ENCODE results near the gene OSGEP. TPM values are rescaled to one million over a fixed set of nuclear protein-coding genes. Genes with fewer than 3 reads are reported as not detected.

OSGEP gene
- total RNA-seq, 1 experiment from 2014 or later = 63.1 TPM

GRCh38 chr14:20403521-20403920 lies 51.1 kb downstream of the OSGEP start:
- 0 out of 2 replicates have a peak, but pooled peaks cover 4% of the 10 kb centered on the region for H3K4me1 ChIP-seq
- no peaks in the 10 kb centered on the region for H3K9me3 ChIP-seq
- no peaks in the 10 kb centered on the region; the same call in 1 of the 2 replicates for H3K36me3 ChIP-seq (ENCODE audit: control insufficient read depth, insufficient read depth, low read length)
- intact Hi-C loops (cut with micrococcal nuclease; ENCODE audit: unreplicated experiment) = no loop called here
- ChIA-PET CTCF (no interaction called here), POLR2A (no interaction called here)
- no peaks in the 10 kb centered on the region for H3K27me3 ChIP-seq (replicated peaks; ENCODE audit: control insufficient read depth, insufficient read depth, low read length)
- Mint-ChIP-seq H3K9me3 (ENCODE audit: unreplicated experiment) (no peaks in the 10 kb centered on the region), H3K4me3 (ENCODE audit: unreplicated experiment) (no peak overlapping the region), H3K27ac (ENCODE audit: unreplicated experiment) (no peak overlapping the region), H3K36me3 (ENCODE audit: insufficient read depth, unreplicated experiment) (peaks cover 53% of the 10 kb centered on the region), H3K27me3 (ENCODE audit: insufficient read depth, unreplicated experiment) (no peaks in the 10 kb centered on the region), H3K4me1 (ENCODE audit: low read depth, unreplicated experiment) (peaks cover 13% of the 10 kb centered on the region)
- TF ChIP-seq CTCF (IDR thresholded peaks at IDR 0.05; ENCODE audit: insufficient read depth in 1 of 2, low read depth in 1 of 2, low read length in 1 of 2, severe bottlenecking in 1 of 2, unreplicated experiment in 1 of 2) = no peak
- no TSS peak for BruUV-seq (replicated peaks)
- DNase-seq = no peak
- no peak overlapping the region for H3K4me3 ChIP-seq (ENCODE audit: low read depth, low read length)

- H3K36me3 ChIP-seq (ENCODE audit: control insufficient read depth, insufficient read depth, low read length) = no peaks in the 10 kb centered on the region; the same call in 1 of the 2 replicates
- H3K36me3 Mint-ChIP-seq (ENCODE audit: insufficient read depth, unreplicated experiment) = peaks cover 54% of the 10 kb centered on the region
Observed at GRCh38 chr14:20400965-20401593, 53.5 kb downstream of the OSGEP start.

GRCh38 chr14:20400589-20400964 lies 54.0 kb downstream of the OSGEP start:
- H3K27me3 ChIP-seq (replicated peaks; ENCODE audit: control insufficient read depth, insufficient read depth, low read length) = no peaks in the 10 kb centered on the region
- no peak for DNase-seq
- peaks cover 13% of the 10 kb centered on the region for H3K4me1 Mint-ChIP-seq (ENCODE audit: low read depth, unreplicated experiment)
- H3K4me1 ChIP-seq = 0 out of 2 replicates have a peak, but pooled peaks cover 4% of the 10 kb centered on the region
- TF ChIP-seq CTCF (IDR thresholded peaks at IDR 0.05; ENCODE audit: insufficient read depth in 1 of 2, low read depth in 1 of 2, low read length in 1 of 2, severe bottlenecking in 1 of 2, unreplicated experiment in 1 of 2) = no peak
- POLR2A ChIA-PET = interaction anchor here (1.4 kb wide), 1 partner anchor 55 kb away, joined by 5 read pairs; the partner anchor contains the start of genes APEX1 and OSGEP
- no peaks in the 10 kb centered on the region for H3K9me3 Mint-ChIP-seq (ENCODE audit: unreplicated experiment)
- H3K9me3 ChIP-seq = no peaks in the 10 kb centered on the region
- CTCF ChIA-PET = no interaction called here
- peak overlapping the region; percentile 30 for H3K27ac Mint-ChIP-seq (ENCODE audit: unreplicated experiment)
- no peaks in the 10 kb centered on the region for H3K27me3 Mint-ChIP-seq (ENCODE audit: insufficient read depth, unreplicated experiment)
- H3K36me3 Mint-ChIP-seq (ENCODE audit: insufficient read depth, unreplicated experiment) = peaks cover 52% of the 10 kb centered on the region
- H3K4me3 Mint-ChIP-seq (ENCODE audit: unreplicated experiment) = no peak overlapping the region
- H3K4me3 ChIP-seq (ENCODE audit: low read depth, low read length) = no peak overlapping the region
- no TSS peak for BruUV-seq (replicated peaks)
- no peaks in the 10 kb centered on the region; the same call in 1 of the 2 replicates for H3K36me3 ChIP-seq (ENCODE audit: control insufficient read depth, insufficient read depth, low read length)
- intact Hi-C loops (cut with micrococcal nuclease; ENCODE audit: unreplicated experiment) = no loop called here

More at GRCh38 chr14:20400965-20401593, 53.5 kb downstream of the OSGEP start:
- no peaks in the 10 kb centered on the region for H3K27me3 ChIP-seq (replicated peaks; ENCODE audit: control insufficient read depth, insufficient read depth, low read length)
- DNase-seq = no peak
- Mint-ChIP-seq H3K4me3 (ENCODE audit: unreplicated experiment) (no peak overlapping the region), H3K4me1 (ENCODE audit: low read depth, unreplicated experiment) (peaks cover 13% of the 10 kb centered on the region), H3K27ac (ENCODE audit: unreplicated experiment) (peak overlapping the region; percentile 30), H3K9me3 (ENCODE audit: unreplicated experiment) (no peaks in the 10 kb centered on the region), H3K27me3 (ENCODE audit: insufficient read depth, unreplicated experiment) (no peaks in the 10 kb centered on the region)
- 0 out of 2 replicates have a peak, but pooled peaks cover 4% of the 10 kb centered on the region for H3K4me1 ChIP-seq
- H3K9me3 ChIP-seq = no peaks in the 10 kb centered on the region
- ChIA-PET CTCF (no interaction called here), POLR2A (interaction anchor here (1.4 kb wide), 1 partner anchor 54 kb away, joined by 5 read pairs; the partner anchor contains the start of genes APEX1 and OSGEP)
- no TSS peak for BruUV-seq (replicated peaks)
- intact Hi-C loops (cut with micrococcal nuclease; ENCODE audit: unreplicated experiment) = no loop called here
- no peak for TF ChIP-seq CTCF (IDR thresholded peaks at IDR 0.05; ENCODE audit: insufficient read depth in 1 of 2, low read depth in 1 of 2, low read length in 1 of 2, severe bottlenecking in 1 of 2, unreplicated experiment in 1 of 2)
- no peak overlapping the region for H3K4me3 ChIP-seq (ENCODE audit: low read depth, low read length)

Measured in Caco-2 (cell line).